GM11168 (cell line): Measurements from ENCODE around the gene USP4.
"Not testable (repeated sequence)": the region's sequence is repeated elsewhere in the genome, so short reads cannot be mapped to it uniquely, and the experiment has no call there.

Experiments used
- in situ Hi-C: fragments of 300-500 bp; cut with MboI; formaldehyde crosslinking; loops from one replicate; pipeline ENCODE4 v1.12.0; 2022; ENCODE audit warnings: low sequenced_read_pairs; ENCODE audit not compliant: unreplicated experiment

Gene USP4

DNA sequence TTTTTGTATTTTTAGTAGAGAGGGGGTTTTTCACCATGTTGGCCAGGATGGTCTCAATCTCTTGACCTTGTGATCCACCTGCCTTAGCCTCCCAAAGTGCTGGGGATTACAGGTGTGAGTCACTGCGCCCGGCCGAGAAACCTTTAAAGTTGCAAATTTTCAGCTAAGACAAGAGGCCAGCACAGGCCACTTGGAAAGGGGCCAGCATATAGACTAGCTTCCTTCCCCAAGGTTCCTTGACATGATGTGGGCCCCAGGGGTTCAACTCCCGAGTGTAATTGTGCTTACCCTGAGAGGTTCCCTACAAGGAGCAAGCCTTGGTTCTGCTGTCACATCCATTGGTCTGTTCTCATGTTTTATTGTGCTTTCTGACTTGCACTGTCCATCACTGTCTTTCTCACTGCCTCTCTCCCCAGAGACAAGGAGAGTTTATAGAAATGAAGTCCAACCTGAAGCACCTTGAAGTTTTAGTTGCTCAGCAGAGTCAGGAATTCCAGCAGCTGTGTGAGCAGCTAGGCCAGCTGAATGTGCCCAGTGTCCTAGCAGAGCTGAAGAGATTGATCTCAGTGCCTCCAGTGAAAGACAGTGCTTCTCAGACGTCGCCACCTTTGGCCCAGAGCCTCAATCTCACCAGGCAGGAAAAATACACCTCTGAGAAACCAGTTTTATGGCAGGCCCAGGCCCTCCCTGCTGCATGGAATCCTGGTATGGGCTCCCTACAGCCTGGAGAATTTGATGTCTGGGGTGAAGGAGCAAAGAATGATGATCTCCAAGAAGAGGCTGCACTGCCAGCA lies 83.9 kb downstream of the USP4 start:
- in situ Hi-C loops, result no loop called here

DNA sequence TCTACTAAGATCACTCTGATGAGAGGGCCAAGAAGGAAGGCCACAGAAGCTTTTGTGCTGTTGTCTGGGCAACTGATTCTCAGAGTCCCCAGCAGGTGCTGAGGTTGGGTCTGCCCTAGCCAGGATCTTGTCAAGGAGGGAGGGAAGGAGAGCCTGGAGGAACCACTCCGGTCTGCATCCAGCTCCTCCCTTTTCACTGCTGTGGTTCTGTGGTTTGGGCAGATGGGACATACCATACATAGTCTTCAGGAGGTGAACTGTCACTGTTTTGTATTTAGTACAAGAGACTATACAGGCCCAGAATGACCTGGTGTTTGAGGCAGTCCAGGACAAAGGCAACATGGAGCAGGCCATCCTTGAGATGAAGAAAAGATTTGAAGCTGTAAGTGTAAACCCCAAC lies 84.7 kb downstream of the USP4 start:
- in situ Hi-C loops, result no loop called here

DNA sequence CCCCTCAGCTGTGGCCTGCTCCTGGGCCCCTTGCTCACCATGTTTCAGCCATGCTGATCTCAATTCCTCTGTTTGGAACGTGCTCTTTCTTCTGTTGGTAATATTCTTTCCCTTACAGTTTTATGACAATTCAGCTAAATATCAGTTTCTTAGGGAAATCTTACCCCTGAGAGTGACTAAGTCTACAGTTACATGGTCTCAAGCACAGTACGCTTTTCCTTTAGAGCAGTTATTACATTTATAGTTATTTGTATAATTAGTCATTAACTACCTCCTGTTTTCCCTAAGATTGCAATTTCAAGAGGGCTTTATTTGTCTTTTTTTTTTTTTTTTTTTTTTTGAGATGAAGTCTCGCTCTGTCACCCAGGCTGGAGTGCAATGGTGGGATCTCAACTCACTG lies 86.3 kb downstream of the USP4 start:
- in situ Hi-C loops, result no loop called here

DNA sequence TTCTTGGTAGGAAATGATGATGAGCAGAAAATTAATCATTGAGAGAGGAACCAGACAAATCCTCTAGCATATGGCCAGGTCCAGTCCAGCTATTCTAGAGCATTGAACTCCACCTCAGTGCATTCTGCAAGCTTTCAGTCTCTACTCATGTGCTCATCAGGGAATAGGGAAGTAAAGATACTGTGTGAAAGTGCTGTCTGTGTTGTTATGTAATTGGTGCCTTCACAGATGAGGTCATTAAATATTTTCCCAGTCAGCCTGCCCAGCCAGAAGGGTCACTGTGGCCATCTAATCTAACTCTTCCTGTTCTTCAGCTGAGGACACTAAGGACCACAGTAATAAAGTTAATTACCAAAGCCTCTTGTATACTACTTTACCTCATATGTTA lies 91.0 kb downstream of the USP4 start:
- in situ Hi-C loops, result no loop called here

DNA sequence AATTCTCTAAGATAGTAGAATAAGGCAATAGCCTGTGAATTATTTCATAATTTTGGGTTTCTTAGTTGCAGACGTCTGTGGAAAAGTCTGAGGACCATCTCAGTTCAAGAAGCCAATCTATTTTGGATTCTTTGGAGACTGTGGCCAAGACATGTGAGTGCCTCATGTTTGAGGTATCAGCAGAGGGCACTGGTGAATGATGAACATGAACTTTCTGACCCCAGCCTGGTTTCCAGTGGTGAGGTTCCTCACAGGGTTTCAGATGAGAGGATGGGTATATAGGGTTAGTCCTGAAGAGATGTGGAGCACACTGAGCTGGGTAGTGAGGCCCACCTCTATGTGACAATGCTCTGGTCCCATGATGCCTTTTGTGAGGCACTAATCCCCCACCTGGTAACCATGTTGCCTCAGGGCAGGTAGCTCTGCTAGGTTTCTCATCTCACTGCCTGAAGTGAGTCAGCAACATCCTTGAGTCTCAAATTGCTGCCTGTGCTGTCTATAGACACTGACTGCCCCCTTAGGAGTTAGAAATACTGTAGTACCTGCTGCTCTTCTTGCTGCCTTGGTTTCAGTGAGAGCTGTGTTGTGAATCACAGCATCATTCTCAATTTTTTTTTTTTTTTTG lies 95.2 kb downstream of the USP4 start:
- in situ Hi-C loops, result no loop called here

DNA sequence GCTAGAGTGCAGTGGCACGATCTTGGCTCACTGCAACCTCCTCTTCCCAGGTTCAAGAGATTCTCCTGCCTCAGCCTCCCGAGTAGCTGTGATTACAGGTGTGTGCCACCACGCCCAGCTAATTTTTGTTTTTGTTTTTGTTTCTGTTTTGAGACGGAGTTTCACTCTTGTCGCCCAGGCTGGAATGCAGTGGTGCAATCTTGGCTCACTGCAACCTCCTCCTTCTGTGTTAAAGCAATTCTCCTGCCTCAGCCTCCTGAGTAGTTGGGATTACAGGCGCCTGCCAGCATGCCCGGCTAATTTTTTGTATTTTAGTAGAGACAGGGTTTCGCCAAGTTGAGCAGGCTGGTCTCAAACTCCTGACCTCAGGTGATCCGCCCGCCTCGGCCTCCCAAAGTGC lies 99.8 kb downstream of the USP4 start:
- in situ Hi-C loops, result not testable (repeated sequence)

DNA sequence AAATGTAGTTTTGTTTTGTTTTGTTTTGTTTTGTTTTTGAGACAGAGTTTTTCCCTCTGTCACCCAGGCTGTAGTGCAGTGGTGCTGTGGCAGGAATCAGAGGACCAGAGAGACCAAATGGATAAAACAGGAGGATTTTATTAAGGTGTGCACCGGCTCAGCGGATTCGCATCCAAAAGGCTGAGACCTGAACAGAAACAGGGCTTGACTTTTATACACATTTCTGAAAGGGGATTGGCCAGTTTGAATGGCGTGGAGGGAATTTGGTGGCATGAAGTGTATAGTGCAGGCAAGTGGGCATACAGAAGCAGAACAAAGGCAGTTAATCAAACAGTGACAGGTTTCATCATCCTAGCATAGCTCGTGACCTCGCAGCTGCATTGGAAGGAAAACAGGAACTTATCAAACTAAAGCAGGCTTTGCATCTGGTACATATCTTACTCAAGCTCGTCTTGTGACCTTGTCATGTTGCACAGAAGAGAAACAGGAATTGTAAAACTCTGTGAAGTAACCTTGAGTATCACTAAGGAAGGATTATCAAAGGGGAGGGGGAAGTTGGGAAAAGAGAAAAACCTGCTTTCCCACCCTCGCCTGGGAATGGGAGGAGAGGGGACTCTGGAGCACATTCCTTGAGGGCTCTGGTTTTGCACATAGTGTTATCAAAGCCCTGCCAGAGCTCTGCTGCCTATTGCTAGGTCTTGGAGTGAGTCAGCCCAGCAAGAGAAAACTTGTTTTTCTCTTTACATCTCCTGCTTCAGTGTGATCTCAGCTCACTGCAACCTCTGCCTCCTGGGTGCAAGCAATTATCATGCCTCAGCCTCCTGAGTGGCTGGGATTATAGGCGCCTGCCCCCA lies 101.4 kb downstream of the USP4 start:
- in situ Hi-C loops, result no loop called here

DNA sequence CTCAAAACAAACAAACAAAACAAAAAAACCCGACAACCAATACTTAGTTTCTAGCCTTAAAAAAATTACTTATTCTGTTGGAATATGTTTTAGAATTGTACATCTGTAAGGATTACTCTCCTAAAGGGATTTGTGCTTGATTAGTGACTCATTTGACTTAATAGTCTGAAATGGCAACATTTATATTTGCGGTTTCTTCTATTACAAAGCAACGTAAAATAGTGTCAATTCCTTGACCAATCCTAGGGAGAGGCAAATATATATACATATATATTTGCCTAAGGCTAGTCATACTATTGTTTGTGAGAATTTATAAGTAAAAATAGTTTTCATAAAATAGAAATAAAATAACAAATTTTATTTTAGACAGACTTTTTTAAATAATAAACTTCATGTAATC lies 102.5 kb downstream of the USP4 start:
- in situ Hi-C loops, result no loop called here

DNA sequence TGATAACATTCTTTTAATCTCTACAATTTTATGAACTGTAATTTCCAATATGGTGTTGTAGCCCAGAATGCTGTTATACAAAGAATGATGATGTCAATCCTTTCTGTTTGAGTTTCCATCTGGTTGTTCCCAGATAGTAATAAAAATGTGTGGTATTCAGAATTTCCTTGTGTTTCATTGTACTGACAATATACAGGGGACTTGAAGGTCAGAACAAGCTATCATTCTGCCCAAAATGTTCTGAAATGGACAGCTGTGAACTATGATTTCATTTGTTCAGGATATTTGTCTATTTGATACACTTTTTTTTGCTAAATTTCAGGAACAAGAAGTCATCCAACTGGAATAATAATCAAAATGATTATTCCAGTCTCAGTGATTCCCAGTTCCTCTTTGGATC lies 103.6 kb downstream of the USP4 start:
- in situ Hi-C loops, result no loop called here

DNA sequence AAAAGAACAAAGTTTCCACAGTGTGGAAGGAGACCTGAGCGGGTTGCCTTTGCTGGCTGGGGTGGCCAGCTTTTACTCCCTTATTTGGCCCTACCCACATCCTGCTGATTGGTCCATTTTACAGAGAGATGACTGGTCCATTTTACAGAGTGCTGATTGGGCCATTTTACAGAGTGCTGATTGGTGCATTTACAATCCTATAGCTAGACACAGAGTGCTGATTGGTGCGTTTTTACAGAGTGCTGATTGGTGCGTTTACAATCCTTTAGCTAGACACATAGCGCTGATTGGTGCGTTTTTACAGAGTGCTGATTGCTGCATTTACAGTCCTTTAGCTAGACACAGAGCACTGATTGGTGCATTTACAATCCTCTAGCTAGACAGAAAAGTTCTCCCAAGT lies 111.0 kb downstream of the USP4 start:
- in situ Hi-C loops, result not testable (repeated sequence)
